ENCODE measurements around the gene KDM4F.
A peak's percentile ranks its signal among the peaks of the same experiment; 100 is the strongest.
"Not testable (repeated sequence)": the region's sequence is repeated elsewhere in the genome, so short reads cannot be mapped to it uniquely, and the experiment has no call there.

Gene KDM4F

GRCh38 chr11:95049122-95049521 lies at the start of gene KDM4F:
Gene KDM4F, plus strand, starts transcription at chr11:95049422.
- DNase-seq = not testable (repeated sequence)

- no peak for DNase-seq
These were observed 45.5 kb upstream of the KDM4F start for GRCh38 chr11:95003716-95004115.

- no peak for DNase-seq
These were observed 43.6 kb upstream of the KDM4F start for GRCh38 chr11:95005642-95006041.

- DNase-seq = no peak
These were observed 37.8 kb upstream of the KDM4F start for GRCh38 chr11:95011376-95011775.

- no peak for DNase-seq
These were observed 34.9 kb upstream of the KDM4F start for GRCh38 chr11:95014184-95014821.

- DNase-seq = no peak
These were observed 33.1 kb upstream of the KDM4F start for GRCh38 chr11:95016139-95016538.

- DNase-seq = not testable (repeated sequence)
These were observed 27.8 kb upstream of the KDM4F start for GRCh38 chr11:95021468-95021867.

- DNase-seq = no peak
These were observed 24.3 kb upstream of the KDM4F start, which contains the start of gene KDM4E for GRCh38 chr11:95024958-95025357. Gene KDM4E, plus strand, starts transcription at chr11:95025258. Its CDS starts 300 bp downstream, at chr11:95025558.

GRCh38 chr11:95025594-95025993 lies 23.6 kb upstream of the KDM4F start:
- not testable (repeated sequence) for DNase-seq

- no peak for DNase-seq
These were observed 20.9 kb upstream of the KDM4F start for GRCh38 chr11:95028357-95028756.

- no peak for DNase-seq
These were observed 16.2 kb upstream of the KDM4F start for GRCh38 chr11:95033051-95033450.

GRCh38 chr11:95035316-95035715 lies 13.9 kb upstream of the KDM4F start:
- DNase-seq = no peak

- not testable (repeated sequence) for DNase-seq
These were observed 11.7 kb upstream of the KDM4F start for GRCh38 chr11:95037356-95038035.

- DNase-seq = no peak
These were observed 7.0 kb upstream of the KDM4F start for GRCh38 chr11:95042239-95042638.

GRCh38 chr11:95042906-95043305 lies 6.3 kb upstream of the KDM4F start:
- DNase-seq = no peak

GRCh38 chr11:95044010-95044409 lies 5.2 kb upstream of the KDM4F start:
- no peak for DNase-seq

- DNase-seq = no peak
These were observed 3.4 kb upstream of the KDM4F start for GRCh38 chr11:95045812-95046211.

- DNase-seq = no peak
These were observed 1.5 kb downstream of the KDM4F start for GRCh38 chr11:95050595-95051202.

- no peak for DNase-seq
These were observed 5.1 kb downstream of the KDM4F start for GRCh38 chr11:95054356-95054755.

GRCh38 chr11:95055283-95055897 lies 6.2 kb downstream of the KDM4F start:
- no peak for DNase-seq

- no peak for DNase-seq
These were observed 8.7 kb downstream of the KDM4F start for GRCh38 chr11:95057959-95058358.

- peak; percentile 63 for DNase-seq
These were observed 9.4 kb downstream of the KDM4F start for GRCh38 chr11:95058621-95059020.

- DNase-seq = no peak
These were observed 9.8 kb downstream of the KDM4F start for GRCh38 chr11:95059046-95059445.

GRCh38 chr11:95065336-95065735 lies 16.1 kb downstream of the KDM4F start:
- no peak for DNase-seq

All from fibroblast of skin of right quadriceps (primary cell).